Thyroid gland (tissue), 4 donors: ENCODE data around the gene CERT1. TPM values are rescaled to one million over a fixed set of nuclear protein-coding genes. Genes with fewer than 3 reads are reported as not detected.

ENCODE experiments used
- DNase-seq, 2 donors: peaks; one replicate each; pipeline ENCODE4 v3.0.0-alpha.2; 2019
- H3K27ac ChIP-seq, 3 donors: fragments of 200-600 bp; sonication (generic); 1 replicate in 2 of 3; 2 replicates in 1 of 3; pipeline ENCODE4 v1.5.1; 2016 to 2019; ENCODE audit warnings: mild to moderate bottlenecking in 1 of 3, moderate library complexity in 1 of 3
- H3K27me3 ChIP-seq: fragments of 200-600 bp; sonication (generic); one replicate; pipeline ENCODE4 v1.5.1; 2019
- H3K36me3 ChIP-seq, 2 donors: fragments of 200-600 bp; sonication (generic); one replicate each; pipeline ENCODE4 v1.5.1; 2016 to 2019
- H3K4me1 ChIP-seq, 2 donors: fragments of 200-600 bp; sonication (generic); one replicate each; pipeline ENCODE4 v1.5.1; 2017 to 2019
- H3K4me3 ChIP-seq, 3 donors: fragments of 200-600 bp; sonication (generic); replicated peaks in 1 of 3; 1 replicate in 2 of 3; 2 replicates in 1 of 3; pipeline ENCODE4 v1.5.1; 2016; ENCODE audit warnings: mild to moderate bottlenecking in 1 of 3
- H3K9me3 ChIP-seq: fragments of 200-600 bp; sonication (generic); one replicate; pipeline ENCODE4 v1.5.1; 2017
- CTCF ChIP-seq, 6 experiments: fragments of 200-600 bp in 3 of 6; fragments of 450-650 bp in 3 of 6; sonication (generic) in 3 of 6; IDR thresholded peaks; one replicate each; pipeline ENCODE4 v1.5.1; 2016 to 2019; ENCODE audit warnings: antibody characterized with exemption in 6 of 6, mild to moderate bottlenecking in 2 of 6, inconsistent platforms in 1 of 6, moderate library complexity in 1 of 6
- POLR2A ChIP-seq, 2 donors: fragments of 450-650 bp; IDR thresholded peaks; one replicate each; pipeline ENCODE4 v1.6.1; 2017; ENCODE audit warnings: antibody characterized with exemption in 2 of 2, mild to moderate bottlenecking in 2 of 2, moderate library complexity in 1 of 2
- WGBS, 2 donors: methylation state at CpG; one replicate each; pipeline ENCODE4 v1.1.5; 2017; 5-methylcytosine and 5-hydroxymethylcytosine counted together
- intact Hi-C: fragments of 100-400 bp; cut with DNase I; formaldehyde crosslinking; loops from one replicate; pipeline ENCODE4 v1.15.1; 2023
- total RNA-seq, 4 donors: library from RNA; depleted of rRNA; stranded (reverse); fragments of >200 nt; gene quantifications; one replicate each; pipeline ENCODE4 v1.2.3, GENCODE V29; 2016

CERT1 gene
- total RNA-seq, 4 donors from 2014 or later = 66.3 to 87.5 (median 78.0) TPM

DNA sequence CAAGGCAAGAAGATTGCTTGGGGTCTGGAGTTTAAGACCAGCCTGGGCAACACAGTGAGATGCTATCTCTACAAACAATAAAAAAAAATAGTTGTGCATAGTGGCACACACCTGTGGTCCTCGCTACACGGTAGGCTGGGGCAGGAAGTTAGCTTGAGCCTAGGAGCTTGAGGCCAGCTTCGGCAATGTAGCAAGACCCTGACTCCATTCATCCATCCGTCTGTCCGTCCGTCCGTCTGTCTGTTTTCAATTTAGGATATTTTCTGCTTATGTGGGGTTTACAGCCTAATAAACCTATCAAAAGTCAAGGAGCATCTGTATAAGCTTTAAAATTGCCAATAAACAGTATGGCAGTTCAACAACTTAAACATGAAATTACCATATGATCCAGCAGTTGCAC, 154.7 kb downstream of the CERT1 start:
- Histone ChIP-seq H3K36me3 (peaks cover 40 to 52% of the 10 kb centered on the region in 2 donors), H3K27ac (no peak overlapping the region), H3K4me3 (no peak overlapping the region), H3K9me3 (no peaks in the 10 kb centered on the region), H3K27me3 (no peaks in the 10 kb centered on the region), H3K4me1 (peaks cover 13 to 15% of the 10 kb centered on the region in 2 donors)
- no peak for DNase-seq
- WGBS, 2 donors = 92 to 95% methylated on average over 7 of the region's 7 CpGs
- TF ChIP-seq POLR2A (IDR thresholded peaks at IDR 0.05) (no peak), CTCF (IDR thresholded peaks at IDR 0.05) (no peak)
- intact Hi-C loops = no loop called here

DNA sequence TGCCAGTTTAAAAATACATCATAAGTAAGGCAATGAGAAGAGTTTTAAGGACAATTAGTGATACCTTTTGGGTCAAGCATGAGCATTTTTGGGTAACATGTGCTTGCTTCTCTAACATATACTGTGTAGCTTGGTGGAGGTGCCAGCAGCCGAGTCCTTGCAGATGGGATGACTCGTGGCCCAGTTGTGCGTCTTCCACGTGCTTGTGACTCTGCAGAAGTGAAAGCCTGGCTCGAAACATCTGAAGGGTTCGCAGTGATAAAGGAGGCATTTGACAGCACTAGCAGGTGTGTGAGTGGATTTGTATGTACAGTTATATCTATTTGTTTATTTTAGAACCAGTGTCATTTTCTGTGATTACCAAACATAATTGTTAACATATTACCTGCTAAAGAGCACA, 156.2 kb downstream of the CERT1 start:
- Histone ChIP-seq H3K27me3 (no peaks in the 10 kb centered on the region), H3K4me1 (no peaks in the 10 kb centered on the region), H3K27ac (no peak overlapping the region), H3K9me3 (no peaks in the 10 kb centered on the region), H3K4me3 (no peak overlapping the region), H3K36me3 (peaks cover 44 to 64% of the 10 kb centered on the region in 2 donors)
- 93 to 97% methylated on average over 6 of the region's 6 CpGs for WGBS, 2 donors
- intact Hi-C loops = no loop called here
- no peak for TF ChIP-seq POLR2A (IDR thresholded peaks at IDR 0.05)
- TF ChIP-seq CTCF (IDR thresholded peaks at IDR 0.05) = no peak
- DNase-seq = no peak

DNA sequence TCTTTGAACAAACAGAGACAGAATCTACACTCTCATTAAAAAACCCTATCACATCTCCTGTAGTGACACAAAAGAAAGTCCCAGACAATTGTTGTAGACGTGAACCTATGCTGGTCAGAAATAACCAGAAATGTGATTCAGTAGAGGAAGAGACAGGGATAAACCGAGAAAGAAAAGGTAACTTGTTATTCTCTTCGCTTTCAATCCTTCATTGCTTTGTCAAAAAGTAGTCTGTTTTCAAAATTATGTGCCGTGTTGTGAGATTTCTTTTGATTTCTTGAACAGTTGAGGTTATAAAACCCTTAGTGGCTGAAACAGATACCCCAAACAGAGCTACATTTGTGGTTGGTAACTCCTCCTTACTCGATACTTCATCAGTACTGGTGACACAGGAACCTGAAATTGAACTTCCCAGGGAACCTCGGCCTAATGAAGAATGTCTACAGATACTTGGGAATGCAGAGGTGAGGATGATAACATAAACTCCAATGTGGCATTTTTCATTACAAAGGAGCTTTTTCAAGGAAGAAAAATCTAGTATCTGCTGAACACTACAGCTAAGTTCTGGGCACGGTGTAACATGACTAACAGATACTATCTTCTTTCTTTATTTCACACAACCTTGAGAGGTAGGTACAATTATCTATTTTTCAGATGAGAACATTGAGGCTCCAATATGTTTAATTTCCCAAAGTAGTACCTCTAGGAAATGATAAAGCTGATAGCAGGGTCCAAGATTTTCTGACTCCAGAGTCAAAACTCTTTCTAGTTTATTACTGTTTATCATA, 160.1 kb downstream of the CERT1 start:
- Histone ChIP-seq H3K4me1 (peaks cover 0 to 6% of the 10 kb centered on the region in 2 donors), H3K27me3 (no peaks in the 10 kb centered on the region), H3K36me3 (peaks cover 36 to 64% of the 10 kb centered on the region in 2 donors), H3K9me3 (no peaks in the 10 kb centered on the region), H3K27ac (no peak overlapping the region), H3K4me3 (no peak overlapping the region)
- intact Hi-C loops = no loop called here
- WGBS, 2 donors = 92 to 95% methylated on average over 7 of the region's 7 CpGs
- TF ChIP-seq POLR2A (IDR thresholded peaks at IDR 0.05) (no peak), CTCF (IDR thresholded peaks at IDR 0.05) (no peak)
- DNase-seq = no peak

GRCh38 chr5:75349663-75350062, 161.8 kb downstream of the CERT1 start:
- Histone ChIP-seq H3K9me3 (no peaks in the 10 kb centered on the region), H3K27me3 (no peaks in the 10 kb centered on the region), H3K36me3 (peaks cover 30 to 62% of the 10 kb centered on the region in 2 donors), H3K4me3 (no peak overlapping the region), H3K27ac (no peak overlapping the region), H3K4me1 (peaks cover 0 to 6% of the 10 kb centered on the region in 2 donors)
- intact Hi-C loops = no loop called here
- WGBS, 2 donors = 94 to 95% methylated on average over 2 of the region's 2 CpGs
- TF ChIP-seq CTCF (IDR thresholded peaks at IDR 0.05) (no peak), POLR2A (IDR thresholded peaks at IDR 0.05) (no peak)
- DNase-seq = no peak

- H3K27ac ChIP-seq = no peak overlapping the region
- peaks cover 0 to 6% of the 10 kb centered on the region in 2 donors for H3K4me1 ChIP-seq
- no peaks in the 10 kb centered on the region for H3K27me3 ChIP-seq
- H3K36me3 ChIP-seq = peaks cover 22 to 58% of the 10 kb centered on the region in 2 donors
- 95 to 96% methylated on average over 3 of the region's 3 CpGs for WGBS, 2 donors
- TF ChIP-seq CTCF (IDR thresholded peaks at IDR 0.05) = no peak
- no peak for TF ChIP-seq POLR2A (IDR thresholded peaks at IDR 0.05)
- intact Hi-C loops = no loop called here
- no peak overlapping the region for H3K4me3 ChIP-seq
- no peaks in the 10 kb centered on the region for H3K9me3 ChIP-seq
- DNase-seq = no peak
Observed at GRCh38 chr5:75348241-75348640, 163.2 kb downstream of the CERT1 start.
